Mucosa of descending colon (tissue), 3 donors: ENCODE results near the gene SLMAP. TPM values are rescaled to one million over a fixed set of nuclear protein-coding genes. Genes with fewer than 3 reads are reported as not detected.
"Not testable (repeated sequence)": the region's sequence is repeated elsewhere in the genome, so short reads cannot be mapped to it uniquely, and the experiment has no call there.

Experiments
- ATAC-seq: fragments of 200-7000 bp; cut with Tn5 transposase; one replicate; pipeline ENCODE4 v1.9.1; 2020; ENCODE audit warnings: mild to moderate bottlenecking, moderate library complexity
- DNase-seq, 3 donors: peaks; one replicate each; pipeline ENCODE4 v3.0.0-alpha.2; 2020
- H3K36me3 ChIP-seq: fragments of 200-600 bp; one replicate; pipeline ENCODE4 v1.8.0; 2021; ENCODE audit warnings: low read depth, mild to moderate bottlenecking
- H3K4me1 ChIP-seq: fragments of 200-600 bp; one replicate; pipeline ENCODE4 v1.8.0; 2021; ENCODE audit warnings: low read depth, mild to moderate bottlenecking
- H3K4me3 ChIP-seq: fragments of 200-600 bp; one replicate; pipeline ENCODE4 v1.8.0; 2021; ENCODE audit warnings: mild to moderate bottlenecking
- H3K9me3 ChIP-seq: fragments of 200-600 bp; one replicate; pipeline ENCODE4 v1.8.0; 2021; ENCODE audit warnings: mild to moderate bottlenecking
- intact Hi-C, 2 donors: fragments of 100-400 bp; cut with DNase I in 1 of 2; cut with micrococcal nuclease in 1 of 2; formaldehyde crosslinking; loops; one replicate each; pipeline versions ENCODE4 v1.11.0 to v1.11.1; 2022; cut with DNase I, micrococcal nuclease
- total RNA-seq, 3 donors: library from RNA; stranded (reverse); fragmentation: NEBNext Ultra II Directional in 2 of 3; extraction: Animal tissue kit (Norgen Biotek cat#: 25700) in 2 of 3; gene quantifications; one replicate each; pipeline versions ENCODE4 v1.2.1 to v1.2.4, GENCODE V29; 2021 to 2023
- TF ChIP-seq, protein P1 (sequence below): fragments of 200-600 bp; IDR thresholded peaks from one replicate; pipeline ENCODE4 v1.8.0; 2022; ENCODE audit warnings: antibody characterized with exemption, mild to moderate bottlenecking
- donor health status: DM: no; HTN: no; CAD: no; lungs with moderate emphysema.
- donor health status: DM: no; HTN: no; CAD: no.
- donor health status: DM: no; HTN: yes; CAD: no.

SLMAP gene
- total RNA-seq, 3 donors from 2014 or later = 73.8 to 298 (median 83.8) TPM

DNA sequence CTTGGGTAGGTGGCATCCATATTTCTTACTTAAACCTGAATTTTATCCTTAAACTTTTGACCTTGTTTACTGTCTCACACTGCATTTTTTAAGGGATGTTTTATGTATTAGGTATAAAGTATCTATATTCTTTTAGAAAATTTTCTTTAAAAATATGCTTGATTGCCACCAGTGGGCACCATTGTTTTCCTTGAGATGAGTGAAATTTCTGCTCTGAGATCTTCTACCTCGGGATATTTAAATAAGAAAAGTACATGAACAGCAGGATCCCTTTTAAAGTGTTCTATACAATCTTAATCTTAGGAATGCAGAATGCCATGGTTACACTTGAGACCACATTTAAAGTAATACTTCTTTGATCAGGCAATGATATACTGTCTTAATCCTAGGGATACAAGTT is 108.7 kb downstream of the SLMAP start:
- ATAC-seq (no peak), DNase-seq (no peak)
- TF ChIP-seq, protein P1, sequence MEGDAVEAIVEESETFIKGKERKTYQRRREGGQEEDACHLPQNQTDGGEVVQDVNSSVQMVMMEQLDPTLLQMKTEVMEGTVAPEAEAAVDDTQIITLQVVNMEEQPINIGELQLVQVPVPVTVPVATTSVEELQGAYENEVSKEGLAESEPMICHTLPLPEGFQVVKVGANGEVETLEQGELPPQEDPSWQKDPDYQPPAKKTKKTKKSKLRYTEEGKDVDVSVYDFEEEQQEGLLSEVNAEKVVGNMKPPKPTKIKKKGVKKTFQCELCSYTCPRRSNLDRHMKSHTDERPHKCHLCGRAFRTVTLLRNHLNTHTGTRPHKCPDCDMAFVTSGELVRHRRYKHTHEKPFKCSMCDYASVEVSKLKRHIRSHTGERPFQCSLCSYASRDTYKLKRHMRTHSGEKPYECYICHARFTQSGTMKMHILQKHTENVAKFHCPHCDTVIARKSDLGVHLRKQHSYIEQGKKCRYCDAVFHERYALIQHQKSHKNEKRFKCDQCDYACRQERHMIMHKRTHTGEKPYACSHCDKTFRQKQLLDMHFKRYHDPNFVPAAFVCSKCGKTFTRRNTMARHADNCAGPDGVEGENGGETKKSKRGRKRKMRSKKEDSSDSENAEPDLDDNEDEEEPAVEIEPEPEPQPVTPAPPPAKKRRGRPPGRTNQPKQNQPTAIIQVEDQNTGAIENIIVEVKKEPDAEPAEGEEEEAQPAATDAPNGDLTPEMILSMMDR = no peak
- Histone ChIP-seq H3K9me3 (no peaks in the 10 kb centered on the region), H3K36me3 (no peaks in the 10 kb centered on the region), H3K4me3 (no peak overlapping the region), H3K4me1 (no peaks in the 10 kb centered on the region)
- intact Hi-C loops = no loop called here

DNA sequence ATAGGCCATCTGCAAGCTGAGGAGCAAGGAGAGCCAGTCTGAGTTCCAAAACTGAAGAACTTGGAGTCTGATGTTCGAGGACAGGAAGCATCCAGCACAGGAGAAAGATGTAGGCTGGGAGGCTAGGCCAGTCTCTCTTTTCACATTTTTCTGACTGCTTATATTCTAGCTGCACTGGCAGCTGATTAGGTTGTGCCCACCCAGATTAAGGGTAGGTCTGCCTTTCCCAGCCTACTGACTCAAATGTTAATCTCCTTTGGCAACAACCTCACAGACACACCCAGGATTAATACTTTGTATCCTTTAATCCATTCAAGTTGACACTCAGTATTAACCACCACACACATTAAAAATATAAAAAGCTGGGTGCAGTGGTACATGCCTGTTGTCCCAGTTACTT is 113.0 kb downstream of the SLMAP start:
- H3K4me1 ChIP-seq = not testable (repeated sequence)

DNA sequence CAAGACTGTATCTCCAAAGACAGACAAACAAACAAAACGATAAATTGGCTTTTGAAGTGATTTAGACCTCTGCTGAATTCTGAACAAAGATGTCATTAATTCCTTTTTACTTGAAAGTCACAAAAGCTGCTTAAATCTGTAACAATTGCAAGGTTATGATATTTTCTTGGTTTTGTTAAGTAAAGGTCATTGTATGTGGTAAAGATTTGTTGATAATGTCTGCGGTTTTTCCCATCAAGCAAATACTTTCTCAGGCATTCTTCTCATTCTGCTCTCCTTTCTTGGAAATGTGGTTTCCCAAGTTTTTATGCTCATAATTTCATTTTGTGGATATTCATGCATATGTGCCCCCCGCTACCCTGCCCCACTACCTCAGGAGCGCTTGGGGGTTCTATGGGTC is 116.5 kb downstream of the SLMAP start:
- intact Hi-C loops = no loop called here
- TF ChIP-seq, protein P1 = no peak
- Histone ChIP-seq H3K4me1 (no peaks in the 10 kb centered on the region), H3K36me3 (no peaks in the 10 kb centered on the region), H3K9me3 (no peaks in the 10 kb centered on the region), H3K4me3 (no peak overlapping the region)
- ATAC-seq (no peak), DNase-seq (no peak)

More for the DNA sequence above, 113.0 kb downstream of the SLMAP start:
- intact Hi-C loops, H3K4me3 ChIP-seq, DNase-seq, H3K36me3 ChIP-seq, H3K9me3 ChIP-seq, ATAC-seq: not testable (repeated sequence)

DNA sequence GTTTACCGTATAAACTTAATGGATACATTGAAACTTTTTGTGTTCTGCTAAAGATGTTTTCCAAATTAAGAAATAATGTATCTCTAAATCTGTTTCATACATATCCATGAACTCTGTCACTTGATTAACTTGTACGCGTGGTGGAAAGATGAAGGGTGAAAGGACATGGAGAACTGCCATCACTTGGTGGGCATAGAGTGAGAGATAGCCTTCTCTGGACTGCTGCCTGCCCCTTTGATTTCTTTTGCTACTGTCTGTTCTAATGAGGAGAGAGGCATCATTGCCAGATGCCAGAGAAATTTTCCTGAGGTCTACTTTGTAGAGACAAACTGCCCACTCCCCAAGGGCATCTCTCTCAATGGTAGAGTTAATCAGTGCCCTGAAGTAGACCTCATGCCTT is 120.5 kb downstream of the SLMAP start:
- ATAC-seq (no peak), DNase-seq (no peak)
- TF ChIP-seq, protein P1 = no peak
- Histone ChIP-seq H3K36me3 (no peaks in the 10 kb centered on the region), H3K9me3 (no peaks in the 10 kb centered on the region), H3K4me1 (no peaks in the 10 kb centered on the region), H3K4me3 (no peak overlapping the region)
- intact Hi-C loops = no loop called here

DNA sequence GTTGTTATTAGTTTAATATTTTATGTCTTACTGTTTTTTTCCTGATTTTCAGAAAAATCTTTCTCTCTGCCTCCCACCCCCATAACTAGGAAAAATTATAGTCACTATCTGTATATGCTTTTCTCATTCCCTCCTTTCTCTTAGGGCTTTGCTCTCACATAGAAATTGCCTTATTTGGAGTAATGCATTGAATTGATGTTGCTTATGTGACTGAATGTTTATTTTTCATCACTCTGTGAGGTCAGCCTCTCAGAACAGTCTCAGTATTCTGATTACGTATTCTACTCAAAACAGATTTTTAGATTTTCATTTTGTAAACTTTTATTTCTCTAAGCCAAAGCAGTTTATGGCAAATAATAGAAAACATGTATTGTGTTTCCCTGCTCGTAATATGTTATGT is 121.0 kb downstream of the SLMAP start:
- H3K36me3 ChIP-seq = no peaks in the 10 kb centered on the region
- TF ChIP-seq, protein P1 = no peak
- H3K4me1 ChIP-seq = no peaks in the 10 kb centered on the region
- no peaks in the 10 kb centered on the region for H3K9me3 ChIP-seq
- no peak for DNase-seq
- ATAC-seq = no peak
- H3K4me3 ChIP-seq = no peak overlapping the region
- intact Hi-C loops = no loop called here

DNA sequence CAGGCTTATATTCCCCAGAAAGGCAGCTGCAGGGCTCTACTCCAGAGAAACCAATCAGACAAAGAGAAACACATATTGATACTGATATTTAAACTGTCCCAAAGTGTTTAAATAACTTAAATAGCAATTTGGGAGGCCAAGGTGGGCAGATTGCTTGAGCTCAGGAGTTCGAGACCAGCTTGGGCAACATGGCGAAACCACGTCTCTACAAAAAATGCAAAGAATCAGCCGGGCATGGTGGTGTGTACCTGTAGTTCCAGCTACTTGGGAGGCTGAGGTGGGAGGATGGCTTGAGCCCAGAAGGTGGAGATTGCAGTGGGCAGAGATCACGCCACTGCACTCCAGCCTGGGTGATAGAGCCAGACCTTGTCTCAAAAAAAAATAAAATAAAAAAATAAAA is 128.3 kb downstream of the SLMAP start:
- ATAC-seq = not testable (repeated sequence)

DNA sequence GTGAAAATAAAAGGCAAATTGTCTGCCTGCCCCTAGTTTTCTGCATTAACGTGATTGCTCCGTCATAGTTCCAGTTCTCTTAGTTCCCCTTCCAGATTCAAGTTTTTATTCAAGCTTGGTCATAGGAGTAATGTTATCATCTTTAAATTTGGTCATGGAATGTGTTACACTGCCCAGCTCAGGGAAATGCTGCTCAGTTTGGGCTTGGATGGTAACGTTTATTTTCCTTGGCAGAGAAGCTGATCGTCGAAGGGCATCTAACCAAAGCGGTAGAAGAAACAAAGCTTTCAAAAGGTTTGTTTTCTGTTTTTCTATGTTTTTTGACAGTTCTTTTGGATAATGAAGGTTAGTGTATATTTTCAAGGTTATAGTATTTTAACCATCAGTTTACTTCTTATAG is 133.7 kb downstream of the SLMAP start:
- Histone ChIP-seq H3K9me3 (no peaks in the 10 kb centered on the region), H3K36me3 (no peaks in the 10 kb centered on the region), H3K4me3 (no peak overlapping the region), H3K4me1 (no peaks in the 10 kb centered on the region)
- no peak for DNase-seq
- TF ChIP-seq, protein P1 = no peak
- intact Hi-C loops = no loop called here
- no peak for ATAC-seq

More for the DNA sequence above, 128.3 kb downstream of the SLMAP start:
- H3K4me3 ChIP-seq, DNase-seq, intact Hi-C loops, H3K9me3 ChIP-seq, H3K4me1 ChIP-seq, H3K36me3 ChIP-seq: not testable (repeated sequence)
